Measurements from ENCODE around the gene UMOD. TPM values are rescaled to one million over a fixed set of nuclear protein-coding genes. Genes with fewer than 3 reads are reported as not detected.

Gene UMOD
- total RNA-seq, 1 donor from 2014 or later: not detected

GRCh38 chr16:20307240-20307671 lies 45.3 kb downstream of the UMOD start:
- DNase-seq (ENCODE audit: extremely low read depth, low read depth, low spot score): no peak

GRCh38 chr16:20306401-20306800 lies 46.1 kb downstream of the UMOD start:
- no peak for DNase-seq (ENCODE audit: extremely low read depth, low read depth, low spot score)

- no peak for DNase-seq (ENCODE audit: extremely low read depth, low read depth, low spot score)
These were observed 49.5 kb downstream of the UMOD start for GRCh38 chr16:20303012-20303411.

GRCh38 chr16:20302389-20302788 lies 50.1 kb downstream of the UMOD start:
- DNase-seq (ENCODE audit: extremely low read depth, low read depth, low spot score): no peak

- no peak for DNase-seq (ENCODE audit: extremely low read depth, low read depth, low spot score)
These were observed 50.7 kb downstream of the UMOD start for GRCh38 chr16:20301840-20302239.

- DNase-seq (ENCODE audit: extremely low read depth, low read depth, low spot score): peak; percentile 7
These were observed 52.0 kb downstream of the UMOD start for GRCh38 chr16:20300312-20301097.

- no peak for DNase-seq (ENCODE audit: extremely low read depth, low read depth, low spot score)
These were observed 54.1 kb downstream of the UMOD start for GRCh38 chr16:20298452-20298851.

- no peak for DNase-seq (ENCODE audit: extremely low read depth, low read depth, low spot score)
These were observed 61.0 kb downstream of the UMOD start for GRCh38 chr16:20291208-20292206.

GRCh38 chr16:20289571-20289970 lies 62.9 kb downstream of the UMOD start:
- DNase-seq (ENCODE audit: extremely low read depth, low read depth, low spot score): no peak

- DNase-seq (ENCODE audit: extremely low read depth, low read depth, low spot score): no peak
These were observed 66.5 kb downstream of the UMOD start for GRCh38 chr16:20285993-20286499.

Other genes with a start within 250 kb of the UMOD start
- not detected in 2 replicates for gene GP2, start 25.2 kb downstream of the UMOD start, total RNA-seq
- gene PDILT, start 52.0 kb upstream of the UMOD start, total RNA-seq: not detected in 2 replicates
- gene ACSM5, start 56.8 kb upstream of the UMOD start, total RNA-seq: 0.24 TPM in 1 of 2 replicates, not detected in the other
- not detected in 2 replicates for gene ACSM2A, start 98.8 kb upstream of the UMOD start, total RNA-seq
- gene ACSM2B, start 223.7 kb upstream of the UMOD start, total RNA-seq: not detected in 2 replicates

Data from glomerular endothelial cell (primary cell).